WTC11 (cell line): Measurements from ENCODE around the gene CBLIF.

Source experiments
- ATF1 ChIP-seq: sonication (generic); formaldehyde crosslinking; IDR thresholded peaks from 2 replicates; pipeline ENCODE4 v1.8.1; 2023; ENCODE audit warnings: mild to moderate bottlenecking, moderate library complexity, missing genetic modification reagents
- GRHL2 ChIP-seq: fragments of 250-450 bp; sonication (Bioruptor Pico); IDR thresholded peaks from 2 replicates; pipeline ENCODE4 v1.8.0; 2022; ENCODE audit warnings: mild to moderate bottlenecking, moderate library complexity; ENCODE audit not compliant: insufficient replicate concordance, severe bottlenecking
- JAZF1 ChIP-seq: fragments of 250-450 bp; sonication (Bioruptor Pico); IDR thresholded peaks from 2 replicates; pipeline ENCODE4 v1.9.0; 2021; ENCODE audit warnings: moderate library complexity, mild to moderate bottlenecking, inconsistent platforms
- OVOL2 ChIP-seq: fragments of 250-450 bp; sonication (Bioruptor Pico); IDR thresholded peaks from 2 replicates; pipeline ENCODE4 v1.9.0; 2021; ENCODE audit warnings: mild to moderate bottlenecking, borderline replicate concordance
- RORB ChIP-seq: fragments of 250-450 bp; sonication (Bioruptor Pico); IDR thresholded peaks from 2 replicates; pipeline ENCODE4 v1.9.0; 2021; ENCODE audit warnings: mild to moderate bottlenecking
- ZNF263 ChIP-seq: sonication (generic); formaldehyde crosslinking; IDR thresholded peaks from 2 replicates; pipeline ENCODE4 v1.8.1; 2022; ENCODE audit warnings: low read depth, mild to moderate bottlenecking, moderate library complexity, missing genetic modification reagents
- TF ChIP-seq, protein P1 (sequence below): sonication (generic); formaldehyde crosslinking; IDR thresholded peaks from 2 replicates; pipeline ENCODE4 v1.8.0; 2022; ENCODE audit warnings: mild to moderate bottlenecking, missing genetic modification reagents
- TF ChIP-seq, protein P2 (sequence below): fragments of 200-600 bp; IDR thresholded peaks from 2 replicates; pipeline ENCODE4 v1.8.0; 2022; ENCODE audit warnings: antibody characterized with exemption
- TF ChIP-seq, protein P3 (sequence below): sonication (generic); formaldehyde crosslinking; conservative IDR thresholded peaks from 2 replicates; pipeline ENCODE4 v1.8.1; 2022; ENCODE audit warnings: mild to moderate bottlenecking, missing genetic modification reagents
- TF ChIP-seq, protein P4 (sequence below): sonication (generic); formaldehyde crosslinking; IDR thresholded peaks from 2 replicates; pipeline ENCODE4 v1.8.0; 2023; ENCODE audit warnings: missing genetic modification reagents
- TF ChIP-seq, protein P5 (sequence below): fragments of 250-450 bp; sonication (Bioruptor Pico); IDR thresholded peaks from 2 replicates; pipeline ENCODE4 v1.9.0; 2021; ENCODE audit warnings: mild to moderate bottlenecking

DNA sequence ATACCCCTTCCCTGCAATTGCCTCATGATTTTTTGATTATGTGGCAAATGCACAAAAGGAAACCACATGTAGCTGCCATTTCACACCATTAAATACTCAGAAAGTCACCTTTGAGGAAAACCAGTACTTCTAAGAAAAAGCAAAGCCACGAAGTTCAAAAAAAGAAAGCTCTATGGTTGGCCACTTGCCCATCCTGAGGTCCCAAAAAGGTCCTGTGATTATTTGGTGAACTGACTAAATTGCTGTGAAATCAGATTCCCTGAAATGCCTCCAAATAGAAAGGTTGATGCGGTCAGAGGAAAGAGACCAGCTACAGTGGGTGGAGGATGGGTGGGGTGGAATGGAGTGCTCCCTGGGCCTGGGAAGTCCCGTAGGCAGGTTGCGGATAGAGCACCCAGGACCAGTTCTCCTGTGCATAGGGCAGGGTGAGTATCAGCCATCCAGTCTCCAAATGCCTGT is 61.6 kb downstream of the CBLIF start:
- TF ChIP-seq ATF1 (no peak), OVOL2 (CRISPR knock-in tag) (no peak), ZNF263 (CRISPR knock-in tag) (no peak), RORB (CRISPR knock-in tag) (no peak), JAZF1 (CRISPR knock-in tag) (no peak), GRHL2 (CRISPR knock-in tag) (no peak)
- TF ChIP-seq, protein P1, sequence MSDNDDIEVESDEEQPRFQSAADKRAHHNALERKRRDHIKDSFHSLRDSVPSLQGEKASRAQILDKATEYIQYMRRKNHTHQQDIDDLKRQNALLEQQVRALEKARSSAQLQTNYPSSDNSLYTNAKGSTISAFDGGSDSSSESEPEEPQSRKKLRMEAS (CRISPR knock-in tag), result no peak
- TF ChIP-seq, protein P2, sequence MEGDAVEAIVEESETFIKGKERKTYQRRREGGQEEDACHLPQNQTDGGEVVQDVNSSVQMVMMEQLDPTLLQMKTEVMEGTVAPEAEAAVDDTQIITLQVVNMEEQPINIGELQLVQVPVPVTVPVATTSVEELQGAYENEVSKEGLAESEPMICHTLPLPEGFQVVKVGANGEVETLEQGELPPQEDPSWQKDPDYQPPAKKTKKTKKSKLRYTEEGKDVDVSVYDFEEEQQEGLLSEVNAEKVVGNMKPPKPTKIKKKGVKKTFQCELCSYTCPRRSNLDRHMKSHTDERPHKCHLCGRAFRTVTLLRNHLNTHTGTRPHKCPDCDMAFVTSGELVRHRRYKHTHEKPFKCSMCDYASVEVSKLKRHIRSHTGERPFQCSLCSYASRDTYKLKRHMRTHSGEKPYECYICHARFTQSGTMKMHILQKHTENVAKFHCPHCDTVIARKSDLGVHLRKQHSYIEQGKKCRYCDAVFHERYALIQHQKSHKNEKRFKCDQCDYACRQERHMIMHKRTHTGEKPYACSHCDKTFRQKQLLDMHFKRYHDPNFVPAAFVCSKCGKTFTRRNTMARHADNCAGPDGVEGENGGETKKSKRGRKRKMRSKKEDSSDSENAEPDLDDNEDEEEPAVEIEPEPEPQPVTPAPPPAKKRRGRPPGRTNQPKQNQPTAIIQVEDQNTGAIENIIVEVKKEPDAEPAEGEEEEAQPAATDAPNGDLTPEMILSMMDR, result no peak
- TF ChIP-seq, protein P3, sequence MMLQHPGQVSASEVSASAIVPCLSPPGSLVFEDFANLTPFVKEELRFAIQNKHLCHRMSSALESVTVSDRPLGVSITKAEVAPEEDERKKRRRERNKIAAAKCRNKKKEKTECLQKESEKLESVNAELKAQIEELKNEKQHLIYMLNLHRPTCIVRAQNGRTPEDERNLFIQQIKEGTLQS (CRISPR knock-in tag), result no peak
- TF ChIP-seq, protein P4, sequence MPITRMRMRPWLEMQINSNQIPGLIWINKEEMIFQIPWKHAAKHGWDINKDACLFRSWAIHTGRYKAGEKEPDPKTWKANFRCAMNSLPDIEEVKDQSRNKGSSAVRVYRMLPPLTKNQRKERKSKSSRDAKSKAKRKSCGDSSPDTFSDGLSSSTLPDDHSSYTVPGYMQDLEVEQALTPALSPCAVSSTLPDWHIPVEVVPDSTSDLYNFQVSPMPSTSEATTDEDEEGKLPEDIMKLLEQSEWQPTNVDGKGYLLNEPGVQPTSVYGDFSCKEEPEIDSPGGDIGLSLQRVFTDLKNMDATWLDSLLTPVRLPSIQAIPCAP (CRISPR knock-in tag), result no peak
- TF ChIP-seq, protein P5, sequence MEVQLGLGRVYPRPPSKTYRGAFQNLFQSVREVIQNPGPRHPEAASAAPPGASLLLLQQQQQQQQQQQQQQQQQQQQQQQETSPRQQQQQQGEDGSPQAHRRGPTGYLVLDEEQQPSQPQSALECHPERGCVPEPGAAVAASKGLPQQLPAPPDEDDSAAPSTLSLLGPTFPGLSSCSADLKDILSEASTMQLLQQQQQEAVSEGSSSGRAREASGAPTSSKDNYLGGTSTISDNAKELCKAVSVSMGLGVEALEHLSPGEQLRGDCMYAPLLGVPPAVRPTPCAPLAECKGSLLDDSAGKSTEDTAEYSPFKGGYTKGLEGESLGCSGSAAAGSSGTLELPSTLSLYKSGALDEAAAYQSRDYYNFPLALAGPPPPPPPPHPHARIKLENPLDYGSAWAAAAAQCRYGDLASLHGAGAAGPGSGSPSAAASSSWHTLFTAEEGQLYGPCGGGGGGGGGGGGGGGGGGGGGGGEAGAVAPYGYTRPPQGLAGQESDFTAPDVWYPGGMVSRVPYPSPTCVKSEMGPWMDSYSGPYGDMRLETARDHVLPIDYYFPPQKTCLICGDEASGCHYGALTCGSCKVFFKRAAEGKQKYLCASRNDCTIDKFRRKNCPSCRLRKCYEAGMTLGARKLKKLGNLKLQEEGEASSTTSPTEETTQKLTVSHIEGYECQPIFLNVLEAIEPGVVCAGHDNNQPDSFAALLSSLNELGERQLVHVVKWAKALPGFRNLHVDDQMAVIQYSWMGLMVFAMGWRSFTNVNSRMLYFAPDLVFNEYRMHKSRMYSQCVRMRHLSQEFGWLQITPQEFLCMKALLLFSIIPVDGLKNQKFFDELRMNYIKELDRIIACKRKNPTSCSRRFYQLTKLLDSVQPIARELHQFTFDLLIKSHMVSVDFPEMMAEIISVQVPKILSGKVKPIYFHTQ (CRISPR knock-in tag), result no peak
